Retinal pigment epithelial cell (primary cell): ENCODE data around the gene LMTK2.

Experiments used
- DNase-seq: peaks from one replicate; pipeline ENCODE4 v3.0.0-alpha.2; 2010; ENCODE audit warnings: low read depth
- H3K4me3 ChIP-seq: 2 replicates; pipeline ENCODE4 v1.5.1; 2011; ENCODE audit warnings: mild to moderate bottlenecking, low read length, control low read depth, moderate library complexity
- TF ChIP-seq, protein P1 (sequence below): conservative IDR thresholded peaks from 2 replicates; pipeline ENCODE4 v1.5.1; 2011; ENCODE audit warnings: low read depth, low read length, control low read depth, inconsistent platforms

LMTK2 gene

DNA sequence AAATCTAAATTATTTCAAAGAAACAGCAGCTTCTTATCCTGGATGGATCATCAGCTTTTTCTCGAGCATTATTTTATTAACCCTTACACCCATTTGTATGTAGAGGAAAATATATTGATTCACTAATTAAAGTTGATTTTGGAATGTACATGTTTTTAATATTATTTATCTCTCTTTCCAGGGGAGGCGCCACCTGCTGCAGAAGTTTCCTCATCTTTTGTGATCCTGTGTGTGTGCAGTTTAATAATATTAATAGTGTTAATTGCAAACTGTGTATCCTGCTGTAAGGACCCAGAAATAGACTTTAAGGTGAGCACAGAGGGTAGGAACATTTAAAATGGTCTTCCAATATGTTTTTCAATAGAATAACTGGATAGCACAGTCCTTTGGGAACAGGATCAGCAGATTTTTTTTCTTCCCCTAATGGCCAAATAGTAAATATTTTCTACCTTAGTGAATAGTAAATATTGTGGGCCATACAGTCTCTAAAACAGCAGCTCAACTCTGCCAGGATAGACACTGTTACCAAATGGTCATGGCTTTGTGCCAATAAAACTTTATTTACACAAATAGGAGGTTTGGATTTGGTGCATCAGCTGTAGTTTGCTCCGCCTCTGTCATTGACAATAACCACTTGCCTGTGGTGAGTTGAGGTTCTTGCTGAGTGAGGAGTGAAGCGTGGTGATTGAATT, 30.6 kb downstream of the LMTK2 start:
- TF ChIP-seq, protein P1, sequence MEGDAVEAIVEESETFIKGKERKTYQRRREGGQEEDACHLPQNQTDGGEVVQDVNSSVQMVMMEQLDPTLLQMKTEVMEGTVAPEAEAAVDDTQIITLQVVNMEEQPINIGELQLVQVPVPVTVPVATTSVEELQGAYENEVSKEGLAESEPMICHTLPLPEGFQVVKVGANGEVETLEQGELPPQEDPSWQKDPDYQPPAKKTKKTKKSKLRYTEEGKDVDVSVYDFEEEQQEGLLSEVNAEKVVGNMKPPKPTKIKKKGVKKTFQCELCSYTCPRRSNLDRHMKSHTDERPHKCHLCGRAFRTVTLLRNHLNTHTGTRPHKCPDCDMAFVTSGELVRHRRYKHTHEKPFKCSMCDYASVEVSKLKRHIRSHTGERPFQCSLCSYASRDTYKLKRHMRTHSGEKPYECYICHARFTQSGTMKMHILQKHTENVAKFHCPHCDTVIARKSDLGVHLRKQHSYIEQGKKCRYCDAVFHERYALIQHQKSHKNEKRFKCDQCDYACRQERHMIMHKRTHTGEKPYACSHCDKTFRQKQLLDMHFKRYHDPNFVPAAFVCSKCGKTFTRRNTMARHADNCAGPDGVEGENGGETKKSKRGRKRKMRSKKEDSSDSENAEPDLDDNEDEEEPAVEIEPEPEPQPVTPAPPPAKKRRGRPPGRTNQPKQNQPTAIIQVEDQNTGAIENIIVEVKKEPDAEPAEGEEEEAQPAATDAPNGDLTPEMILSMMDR: no peak
- H3K4me3 ChIP-seq: no peak overlapping the region

DNA sequence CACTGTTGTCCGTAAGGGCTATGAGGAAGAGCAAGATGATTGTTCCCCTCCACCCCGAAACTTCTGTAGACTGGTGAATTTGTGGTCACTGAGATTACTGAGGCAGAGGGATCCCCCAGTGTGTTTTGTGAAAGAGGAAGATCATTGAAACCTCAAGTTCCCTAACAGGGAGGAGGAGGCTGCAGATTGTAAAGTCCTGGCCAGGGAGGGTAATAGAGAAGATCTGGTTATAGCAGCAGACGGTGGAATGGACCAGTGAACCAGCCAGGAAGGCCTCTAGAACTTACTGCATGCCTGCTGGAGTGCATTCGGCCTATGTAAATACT, 31.1 kb downstream of the LMTK2 start:
- H3K4me3 ChIP-seq: no peak overlapping the region
- TF ChIP-seq, protein P1: no peak
- DNase-seq: no peak

More for the DNA sequence above, 30.6 kb downstream of the LMTK2 start:
- no peak for DNase-seq

DNA sequence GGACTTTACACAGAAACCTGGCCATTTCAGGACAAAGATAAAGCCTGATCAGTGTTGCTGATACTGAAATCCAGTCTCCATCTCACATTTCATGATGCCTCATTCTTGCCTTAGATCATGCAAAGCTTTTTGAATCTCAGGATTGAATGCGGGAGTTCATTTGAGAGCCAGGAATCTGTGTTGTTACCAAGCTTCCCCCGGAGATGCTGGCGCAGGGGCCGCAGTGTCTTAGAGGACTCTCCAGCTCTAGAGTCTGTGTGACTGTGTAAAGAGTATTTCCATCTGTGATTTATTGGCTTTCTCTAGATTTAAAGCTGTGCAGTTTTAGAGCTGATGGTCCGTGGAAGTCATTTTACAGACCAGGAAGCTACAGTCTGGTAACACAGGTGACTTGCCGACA, 32.0 kb downstream of the LMTK2 start:
- TF ChIP-seq, protein P1: no peak
- no peak for DNase-seq
- no peak overlapping the region for H3K4me3 ChIP-seq

DNA sequence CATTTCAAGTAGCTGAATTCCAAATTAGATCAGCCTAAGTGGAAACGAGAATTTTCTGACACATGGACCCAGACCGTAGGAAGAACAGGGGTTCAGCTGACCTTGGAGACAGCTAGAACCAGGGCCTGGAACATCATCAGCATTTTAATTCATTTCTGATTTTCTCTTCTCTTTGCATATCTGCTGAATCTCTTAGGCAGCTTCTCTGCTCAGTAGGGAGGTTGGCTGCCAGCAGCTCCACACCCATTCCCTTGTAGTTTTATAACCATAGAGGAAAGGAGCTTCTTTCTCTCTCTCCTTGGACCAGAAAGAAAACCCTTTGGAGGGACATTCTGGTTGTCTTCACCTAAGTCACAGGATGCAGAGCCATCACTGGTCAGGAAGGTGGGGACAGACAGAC, 36.0 kb downstream of the LMTK2 start:
- TF ChIP-seq, protein P1: no peak
- no peak for DNase-seq
- no peak overlapping the region for H3K4me3 ChIP-seq

GRCh38 chr7:98148607-98149006, 41.9 kb downstream of the LMTK2 start:
- H3K4me3 ChIP-seq: no peak overlapping the region
- TF ChIP-seq, protein P1: no peak
- no peak for DNase-seq

DNA sequence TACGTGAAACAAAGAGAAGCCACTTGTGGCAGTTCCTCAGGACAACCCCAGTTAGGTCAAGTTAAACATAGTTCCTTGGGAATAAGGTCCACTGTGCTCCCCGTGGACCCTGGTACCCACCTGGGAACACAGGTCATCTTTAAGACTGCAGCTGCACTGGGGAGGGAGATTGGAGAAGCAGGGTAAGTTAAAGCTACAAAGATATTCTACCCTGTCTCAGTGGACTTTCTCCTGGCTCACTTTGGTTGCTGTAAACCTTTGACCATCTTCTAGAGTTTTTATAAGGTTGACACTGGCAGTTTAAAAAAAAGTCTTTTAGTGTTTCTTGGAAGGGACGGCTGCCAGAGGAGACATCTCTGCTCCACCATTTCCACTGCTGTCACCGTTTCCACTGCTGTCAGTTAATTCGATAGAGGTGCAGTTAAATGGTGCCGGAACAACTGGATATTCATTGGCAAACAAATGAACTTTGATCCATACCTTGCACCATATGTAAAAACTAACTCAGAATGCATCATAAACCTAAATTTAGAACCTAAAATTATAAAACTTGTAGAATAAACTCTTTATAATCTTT, 42.5 kb downstream of the LMTK2 start:
- H3K4me3 ChIP-seq: no peak overlapping the region
- TF ChIP-seq, protein P1: no peak
- no peak for DNase-seq

DNA sequence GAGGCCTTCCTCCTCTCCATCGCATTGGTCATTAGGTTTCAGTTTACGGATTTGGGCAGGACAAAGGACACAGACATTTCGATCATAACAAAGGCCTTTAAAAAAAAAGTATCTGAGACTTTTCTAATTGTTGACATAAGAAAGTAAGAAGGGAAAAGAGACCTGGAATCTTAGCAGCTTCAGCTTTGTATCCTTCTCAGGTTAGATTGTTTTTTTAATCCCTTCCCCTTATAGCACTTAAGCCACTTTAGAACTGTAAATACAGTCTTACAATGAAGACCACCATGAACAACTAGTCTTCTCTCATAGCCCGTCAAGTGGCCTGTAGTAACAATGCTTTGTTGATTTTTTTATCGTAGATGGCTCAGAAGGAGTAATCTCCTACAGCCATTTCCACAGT, 45.2 kb downstream of the LMTK2 start:
- TF ChIP-seq, protein P1: no peak
- no peak for DNase-seq
- H3K4me3 ChIP-seq: no peak overlapping the region
